ENCODE results near the gene CLEC4C.
"Not testable (repeated sequence)": the region's sequence is repeated elsewhere in the genome, so short reads cannot be mapped to it uniquely, and the experiment has no call there.

CLEC4C gene

GRCh38 chr12:7781274-7781673 is 34.1 kb upstream of the CLEC4C start:
- no peak overlapping the region for H3K4me3 ChIP-seq (ENCODE audit: low read depth, low read length)
- TF ChIP-seq CTCF (IDR thresholded peaks at IDR 0.05; ENCODE audit: borderline replicate concordance, insufficient read depth, low read depth, low read length), result no peak

GRCh38 chr12:7769999-7770398 is 22.8 kb upstream of the CLEC4C start:
- no peak overlapping the region for H3K4me3 ChIP-seq (ENCODE audit: low read depth, low read length)
- no peak for TF ChIP-seq CTCF (IDR thresholded peaks at IDR 0.05; ENCODE audit: borderline replicate concordance, insufficient read depth, low read depth, low read length)

- no peak for TF ChIP-seq CTCF (IDR thresholded peaks at IDR 0.05; ENCODE audit: borderline replicate concordance, insufficient read depth, low read depth, low read length)
- no peak overlapping the region for H3K4me3 ChIP-seq (ENCODE audit: low read depth, low read length)
Observed at GRCh38 chr12:7758766-7759140, 11.6 kb upstream of the CLEC4C start.

GRCh38 chr12:7756993-7757392 is 9.8 kb upstream of the CLEC4C start:
- no peak for TF ChIP-seq CTCF (IDR thresholded peaks at IDR 0.05; ENCODE audit: borderline replicate concordance, insufficient read depth, low read depth, low read length)
- no peak overlapping the region for H3K4me3 ChIP-seq (ENCODE audit: low read depth, low read length)

GRCh38 chr12:7755668-7756067 is 8.5 kb upstream of the CLEC4C start:
- not testable (repeated sequence) for H3K4me3 ChIP-seq (ENCODE audit: low read depth, low read length)

- not testable (repeated sequence) for H3K4me3 ChIP-seq (ENCODE audit: low read depth, low read length)
Observed at GRCh38 chr12:7751941-7752922, 5.1 kb upstream of the CLEC4C start.

GRCh38 chr12:7751394-7751793 is 4.2 kb upstream of the CLEC4C start:
- H3K4me3 ChIP-seq (ENCODE audit: low read depth, low read length), result no peak overlapping the region
- TF ChIP-seq CTCF (IDR thresholded peaks at IDR 0.05; ENCODE audit: borderline replicate concordance, insufficient read depth, low read depth, low read length), result no peak

GRCh38 chr12:7750350-7750749 is 3.2 kb upstream of the CLEC4C start:
- TF ChIP-seq CTCF (IDR thresholded peaks at IDR 0.05; ENCODE audit: borderline replicate concordance, insufficient read depth, low read depth, low read length), result no peak
- no peak overlapping the region for H3K4me3 ChIP-seq (ENCODE audit: low read depth, low read length)

Measured in GM12875 (cell line).